Stimulated activated CD4-positive, alpha-beta T cell treated with anti-CD3 and anti-CD28 coated beads, Interleukin-12 subunit alpha, Interleukin-12 subunit beta, amount 100 ng/mL, for 48 hours (primary cell): Measurements from ENCODE around the gene KIAA0753.

Source experiments
- DNase-seq, 3 donors: peaks; one replicate each; pipeline ENCODE4 v3.0.0-alpha.2; 2020; ENCODE audit warnings: low read depth in 2 of 3, low spot score in 1 of 3

The KIAA0753 gene

DNA sequence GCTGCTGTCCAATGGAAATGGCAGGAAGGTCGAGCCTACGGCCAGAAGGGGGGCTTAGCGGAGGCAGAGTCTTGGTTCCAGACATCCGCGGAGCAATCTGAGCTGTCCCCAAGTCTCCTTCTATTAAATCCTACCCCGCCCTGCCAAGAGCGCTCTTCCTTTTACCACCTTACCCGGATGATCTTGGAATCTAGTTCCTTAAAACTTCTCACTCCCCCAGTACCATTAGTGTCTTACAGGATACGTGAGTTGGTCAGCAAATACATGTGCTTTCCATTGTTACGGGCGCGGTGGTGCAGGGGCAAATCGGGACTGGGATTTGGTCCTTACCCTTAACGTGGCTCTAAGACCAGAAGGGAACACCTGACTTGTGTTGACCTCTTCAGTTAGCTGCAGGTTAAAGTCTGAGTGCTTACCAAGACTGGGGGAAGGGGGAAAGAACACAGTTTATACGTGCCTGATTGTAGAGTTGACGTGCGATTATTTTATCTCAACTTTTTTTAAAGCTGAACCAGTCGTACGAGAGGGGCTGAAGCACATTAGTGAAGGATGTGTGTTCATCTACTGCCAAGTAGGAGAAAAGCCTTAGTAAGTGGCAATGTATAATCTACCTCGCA lies 844 bp upstream of the KIAA0753 start:
- no peak for DNase-seq

GRCh38 chr17:6639586-6640535 lies 650 bp downstream of the KIAA0753 start:
- DNase-seq: peak in 1 of 3 donors; percentile 26

DNA sequence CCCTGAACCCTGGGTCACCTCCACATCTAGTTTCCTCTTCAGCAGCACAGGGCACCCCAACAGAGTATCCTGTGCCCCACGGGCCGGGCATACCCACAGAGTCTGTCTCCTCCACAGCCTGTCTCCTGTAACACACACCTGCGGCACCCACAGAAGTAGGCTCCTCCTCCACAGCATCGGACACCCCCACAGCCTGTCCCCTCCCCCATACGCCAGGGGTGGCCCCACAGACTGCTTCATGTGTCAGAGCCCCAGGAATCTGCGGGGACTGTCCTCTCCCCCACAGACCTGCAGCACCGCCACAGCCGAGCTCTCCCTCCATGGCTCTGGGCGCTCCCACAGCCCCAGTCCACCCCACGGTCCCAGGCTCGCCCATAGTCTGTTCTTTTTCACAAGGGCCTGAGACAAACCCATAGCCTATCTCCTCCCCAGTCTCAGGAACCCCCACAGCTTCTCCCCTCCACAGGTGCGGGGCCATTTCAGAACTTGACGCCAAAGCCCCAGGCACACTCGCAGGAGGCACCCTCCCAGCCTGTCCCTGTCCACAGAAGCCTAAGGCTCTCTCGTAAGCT lies 1.4 kb downstream of the KIAA0753 start:
- no peak for DNase-seq

DNA sequence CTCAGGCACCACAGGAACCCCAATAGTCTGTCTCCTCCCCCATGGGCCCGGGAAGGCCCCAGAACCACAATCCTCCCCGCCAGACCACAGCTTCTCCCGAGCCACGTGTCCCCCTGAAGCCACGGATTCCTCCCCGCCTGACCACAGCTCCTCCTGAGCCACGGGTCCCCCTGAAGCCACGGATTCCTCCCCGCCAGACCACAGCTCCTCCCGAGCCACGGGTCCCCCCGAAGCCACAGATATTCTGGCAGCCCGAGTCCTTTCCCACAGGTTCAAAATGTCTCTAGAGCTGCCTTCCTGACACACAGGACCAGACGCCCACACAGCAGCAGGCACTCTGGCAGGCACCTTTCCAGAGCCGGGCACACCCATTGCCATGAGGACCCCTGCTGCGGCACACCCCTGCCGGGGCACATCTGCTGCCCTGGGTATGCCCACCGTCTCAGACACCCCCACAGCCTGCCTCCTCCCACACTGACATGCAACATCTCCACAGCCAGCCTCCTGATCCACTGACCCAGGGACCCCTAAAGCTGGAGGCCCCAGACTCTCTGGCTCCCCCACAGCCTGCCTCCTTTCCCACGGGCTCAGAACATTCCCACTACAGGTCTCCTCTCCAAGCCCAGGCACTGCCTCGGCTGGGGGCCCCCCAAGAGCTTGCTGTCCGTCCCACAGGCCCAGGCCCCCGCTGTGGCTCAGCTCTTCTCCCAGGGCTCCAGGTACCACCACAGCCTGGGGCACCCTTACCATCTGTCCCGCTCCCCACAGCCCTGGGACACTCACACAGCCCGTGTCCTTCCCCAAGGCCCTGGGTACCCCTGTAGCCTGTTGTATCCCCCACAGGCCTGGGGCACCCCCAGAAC lies 2.2 kb downstream of the KIAA0753 start:
- no peak for DNase-seq

DNA sequence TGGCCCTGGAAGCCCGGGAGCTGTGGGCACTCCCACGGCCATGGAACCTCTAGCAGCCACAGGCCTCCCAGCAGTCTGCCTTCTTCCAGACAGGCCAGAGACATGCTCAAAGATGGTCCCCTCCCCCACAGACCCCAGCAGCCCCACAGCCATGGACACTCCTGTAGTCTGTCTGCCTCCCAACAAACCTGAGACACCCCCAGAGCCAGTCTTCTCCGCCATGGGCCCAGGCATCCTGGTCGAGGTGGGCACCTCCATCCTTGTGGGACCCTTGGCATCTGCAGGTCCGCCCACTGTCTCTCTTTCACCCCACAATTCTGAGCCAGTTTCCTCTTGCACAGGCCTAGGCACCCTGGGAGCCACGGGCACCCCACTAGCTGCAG lies 3.1 kb downstream of the KIAA0753 start:
- DNase-seq: no peak

DNA sequence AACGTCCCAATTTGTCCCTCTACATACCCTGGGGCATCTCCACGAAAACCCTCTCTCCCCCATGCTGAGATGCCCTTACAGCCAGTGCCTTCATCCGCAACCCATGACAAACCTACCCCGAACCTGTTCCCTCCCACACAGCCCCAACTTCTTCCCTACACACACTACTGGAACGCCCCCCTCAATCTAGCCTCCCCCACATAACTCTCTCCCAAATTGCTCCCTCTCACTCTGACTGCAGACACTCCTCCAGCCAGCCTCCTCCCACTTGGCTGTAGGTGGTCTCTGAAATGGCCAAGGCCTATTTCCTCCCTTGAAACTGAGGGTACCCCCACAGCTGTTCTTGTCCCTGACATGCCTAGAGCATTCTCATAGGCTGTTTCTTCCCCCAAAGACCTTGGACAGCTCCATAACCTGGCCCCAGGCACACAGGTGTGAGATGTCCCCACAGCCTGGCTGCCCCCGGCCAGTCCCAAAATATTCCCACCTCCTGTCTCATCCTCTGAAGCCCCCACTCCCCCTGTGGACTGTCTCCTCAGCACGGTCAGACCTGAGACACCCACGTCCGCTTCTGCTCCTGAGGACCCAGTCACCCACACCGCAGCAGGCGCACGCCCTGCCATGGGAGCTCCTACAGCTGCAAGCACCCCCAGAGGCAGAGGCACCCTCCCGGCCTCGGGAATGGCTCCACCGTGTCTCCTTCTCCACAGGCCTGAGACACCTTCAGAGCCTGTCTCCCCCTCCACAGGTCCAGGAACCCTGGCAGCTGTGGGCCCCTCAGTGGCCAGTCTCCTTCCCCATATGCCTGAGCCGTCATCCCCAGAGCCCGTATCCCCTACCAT lies 3.7 kb downstream of the KIAA0753 start:
- DNase-seq: no peak

DNA sequence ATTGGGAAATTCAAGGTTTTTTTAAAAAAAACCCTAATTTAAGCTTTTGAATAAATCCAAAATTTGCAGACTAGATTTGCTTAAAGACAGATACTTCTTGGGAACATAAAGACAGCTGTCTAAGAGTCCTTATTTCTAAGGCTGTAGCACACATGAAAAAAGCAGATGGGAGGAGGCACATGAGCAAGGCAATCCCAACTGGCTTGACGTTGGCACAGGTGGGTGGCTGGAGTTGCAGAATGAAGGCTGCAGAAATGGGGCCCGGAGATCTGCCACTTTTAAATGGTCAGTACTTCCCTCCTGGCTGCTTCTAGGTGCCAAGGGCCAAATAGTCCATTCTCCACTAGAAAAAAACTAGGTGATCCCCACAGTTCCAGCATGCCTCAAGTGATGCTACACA lies 4.4 kb downstream of the KIAA0753 start:
- no peak for DNase-seq

GRCh38 chr17:6633263-6633662 lies 7.2 kb downstream of the KIAA0753 start:
- DNase-seq: no peak

- no peak for DNase-seq
Measured at GRCh38 chr17:6632530-6632929, 8.0 kb downstream of the KIAA0753 start.

DNA sequence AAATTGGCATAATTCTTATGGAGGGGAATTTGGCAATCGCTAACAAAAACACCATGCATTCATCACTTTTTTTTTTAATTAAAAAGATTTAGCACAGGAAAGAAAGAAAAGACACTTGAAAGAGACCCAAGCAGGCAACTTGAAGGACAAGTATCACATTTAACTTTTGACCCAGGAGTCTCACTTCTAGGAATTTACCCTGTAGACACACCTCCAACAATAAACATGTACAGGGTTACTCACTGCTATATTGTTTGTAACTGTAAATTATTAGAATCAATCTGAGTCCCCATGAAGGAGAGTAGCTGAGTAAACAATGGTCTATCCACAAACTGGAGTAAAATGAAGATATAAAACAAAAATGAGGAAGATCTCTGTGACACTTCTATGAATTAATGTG lies 10.1 kb downstream of the KIAA0753 start:
- DNase-seq: no peak

DNA sequence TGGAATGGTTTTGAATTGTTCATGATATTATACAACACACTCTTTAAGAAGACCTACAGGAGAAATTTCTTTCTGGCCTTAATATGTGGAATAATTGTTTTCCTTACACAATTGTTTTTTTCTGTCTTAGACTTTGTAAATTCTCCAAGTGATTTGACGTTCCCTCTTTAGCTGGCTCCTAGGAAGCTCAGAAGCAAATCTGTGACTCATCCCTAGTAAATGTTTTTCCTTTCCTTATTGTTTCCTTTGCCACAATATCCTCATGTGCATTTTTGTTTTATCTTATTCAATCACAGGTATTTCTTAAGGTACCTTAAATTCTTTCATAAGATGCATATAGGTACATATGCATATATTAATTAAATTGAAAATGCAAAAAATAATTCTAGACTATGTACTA lies 13.5 kb downstream of the KIAA0753 start:
- DNase-seq: no peak

GRCh38 chr17:6626616-6627015 lies 13.9 kb downstream of the KIAA0753 start:
- DNase-seq: no peak

- DNase-seq: no peak
Measured at GRCh38 chr17:6623941-6624340, 16.6 kb downstream of the KIAA0753 start.

DNA sequence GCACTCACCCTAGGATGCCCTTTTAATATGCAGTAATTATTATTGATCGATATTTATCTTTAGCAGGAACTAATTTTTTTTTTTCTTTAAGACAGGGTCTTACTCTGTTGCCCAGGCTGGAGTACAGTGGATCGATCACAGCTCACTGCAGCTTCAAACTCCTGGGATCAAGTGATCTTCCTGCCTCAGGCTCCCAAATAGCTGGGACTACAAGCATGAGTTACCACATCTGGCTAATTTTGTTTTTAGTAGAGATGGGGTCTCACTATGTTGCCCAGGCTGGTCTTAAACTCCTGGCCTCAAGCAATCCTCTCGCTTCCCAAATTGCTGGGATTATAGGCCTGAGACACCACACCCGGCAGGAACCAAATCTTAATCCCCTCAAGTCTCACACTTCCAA lies 29.3 kb downstream of the KIAA0753 start:
- no peak for DNase-seq

DNA sequence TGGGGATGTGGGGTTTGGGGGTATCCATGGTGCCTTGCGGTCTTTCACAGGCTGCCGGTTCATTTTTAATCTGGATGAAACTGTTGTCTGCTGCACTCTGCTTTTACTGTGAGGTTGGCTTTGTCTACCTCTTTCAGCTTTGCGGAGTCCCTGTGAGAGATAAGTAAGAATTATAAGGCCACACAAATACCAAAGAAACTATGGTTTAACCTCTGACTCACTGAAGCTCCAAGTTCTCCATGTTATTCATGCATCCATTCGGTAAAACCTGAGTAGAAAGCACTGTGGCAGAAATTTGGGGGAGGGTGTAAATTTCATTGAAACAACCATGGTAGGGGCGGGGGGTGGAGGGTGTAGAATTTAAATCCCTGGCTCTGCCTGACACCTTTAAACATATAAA lies 30.5 kb downstream of the KIAA0753 start:
- no peak for DNase-seq

DNA sequence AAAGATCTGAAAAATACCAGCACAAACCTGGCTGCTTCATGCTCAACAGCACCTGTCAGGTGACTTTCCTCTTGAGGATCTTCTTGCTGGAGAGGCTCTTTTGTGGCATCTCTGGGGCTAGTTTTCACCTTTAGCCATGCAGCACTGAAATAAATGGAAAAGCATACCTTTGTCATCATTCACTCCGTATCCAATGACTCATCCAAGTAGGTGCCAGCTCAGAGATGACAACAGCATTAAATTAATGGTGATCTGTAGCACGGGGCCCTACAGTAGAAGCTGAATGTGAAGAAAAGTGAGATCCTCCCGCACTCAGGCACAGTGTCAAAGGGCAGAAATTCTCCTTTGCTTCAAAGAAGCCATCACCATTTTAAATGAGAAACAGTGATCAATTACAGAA lies 32.2 kb downstream of the KIAA0753 start:
- DNase-seq: no peak

DNA sequence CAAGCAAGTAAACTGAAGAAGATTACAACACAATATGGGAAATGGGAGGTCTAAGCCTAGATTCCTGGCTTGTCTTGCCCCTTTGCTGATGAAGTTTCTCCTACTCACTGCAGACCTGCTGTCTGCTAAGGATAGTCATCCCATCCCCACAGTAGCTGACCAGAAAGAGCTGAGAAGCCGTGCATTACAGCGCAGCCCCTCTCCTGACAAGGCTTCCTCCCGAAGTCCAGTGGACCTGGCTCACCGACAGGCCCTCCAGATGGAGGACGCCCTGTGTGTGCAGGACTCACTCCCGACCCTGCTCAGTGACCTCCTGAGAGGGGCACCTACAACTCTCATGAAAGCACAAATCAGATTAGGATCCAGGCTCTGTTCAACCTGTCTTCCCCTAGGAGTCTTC lies 35.4 kb downstream of the KIAA0753 start:
- no peak for DNase-seq

DNA sequence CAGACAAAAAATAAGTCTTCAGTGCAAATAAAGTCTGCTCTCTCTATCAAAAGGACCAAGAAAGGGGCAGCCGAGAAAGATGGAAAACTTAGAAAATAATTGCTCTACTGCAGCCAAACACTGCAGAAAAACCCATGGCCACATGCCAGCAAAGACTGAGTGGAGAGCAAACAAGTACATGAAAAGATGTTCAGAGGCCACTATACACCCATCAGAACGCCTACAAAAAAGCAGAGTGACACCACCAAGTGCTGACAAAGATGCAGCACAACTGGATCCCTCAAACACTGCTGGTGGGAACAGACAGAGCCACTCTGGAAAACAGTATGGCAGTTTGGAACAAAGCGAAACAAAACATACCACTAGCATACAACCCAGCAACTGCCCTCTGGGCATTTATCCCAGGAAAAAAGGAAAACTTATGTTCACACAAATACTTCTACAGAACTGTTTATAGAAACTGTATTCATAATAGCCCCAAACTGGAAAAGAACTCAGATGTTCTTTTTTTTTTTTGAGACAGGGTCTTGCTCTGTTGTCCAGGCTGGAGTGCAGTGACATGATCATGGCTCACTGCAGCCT lies 36.7 kb downstream of the KIAA0753 start:
- no peak for DNase-seq

DNA sequence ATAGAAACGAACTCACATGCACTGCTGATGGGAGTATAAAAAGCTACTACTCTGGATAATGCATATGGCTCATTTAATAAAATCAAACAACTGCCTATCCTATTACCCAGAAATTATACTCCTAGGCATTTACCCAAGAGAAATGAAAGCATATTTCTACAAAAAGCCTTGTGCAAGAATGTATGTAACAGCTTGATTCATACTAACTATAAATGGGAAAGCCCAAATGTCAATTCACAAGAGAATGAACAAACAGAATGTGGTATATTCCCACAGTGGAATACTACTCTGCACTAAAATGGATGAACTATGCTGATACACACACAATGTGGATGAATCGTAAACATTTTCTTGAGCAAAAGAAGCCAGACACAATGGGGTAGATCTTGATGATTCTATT lies 38.4 kb downstream of the KIAA0753 start:
- DNase-seq: no peak

GRCh38 chr17:6599364-6599763 lies 41.1 kb downstream of the KIAA0753 start:
- DNase-seq: no peak
